Endothelial cell of umbilical vein (primary cell): Measurements from ENCODE around the gene NSUN7. TPM values are rescaled to one million over a fixed set of nuclear protein-coding genes. Genes with fewer than 3 reads are reported as not detected.

Experiments
- BruUV-seq: library from RNA; stranded (reverse); fragments of 400-500 nt; replicated peaks from 2 replicates; lab custom pipeline; 2021; lab: Mats Ljungman, UMichigan
- CTCF ChIA-PET: fragments of 300-600, 350-600 bp; sonication (Branson Sonifier 250); formaldehyde crosslinking; loops from one replicate; lab custom pipeline; 2021; ENCODE audit warnings: antibody characterized with exemption, inconsistent platforms; lab: Charles Lee
- POLR2A ChIA-PET: fragments of 300-600, 350-600 bp; sonication (Branson Sonifier 250); formaldehyde crosslinking; loops from one replicate; lab custom pipeline; 2021; ENCODE audit warnings: antibody characterized with exemption, inconsistent platforms; lab: Charles Lee
- DNase-seq: peaks from one replicate; pipeline ENCODE4 v3.0.0-alpha.2; 2011; ENCODE audit warnings: low read depth, low spot score
- FAIRE-seq: peaks from 2 replicates; lab custom pipeline; 2011; peaks lifted over from hg19 to GRCh38; lab: Jason Lieb, UNC
- H2AFZ ChIP-seq: 2 replicates; pipeline ENCODE4 v1.6.0; 2012; ENCODE audit warnings: low read depth, low read length, control low read depth, inconsistent platforms
- H3K27ac ChIP-seq: 2 replicates; pipeline ENCODE4 v1.5.1; 2011; ENCODE audit warnings: low read depth, mild to moderate bottlenecking, control low read depth, low read length, moderate library complexity; ENCODE audit not compliant: insufficient read depth
- H3K27me3 ChIP-seq, 2 experiments: 2 replicates each; pipeline versions ENCODE4 v1.6.0 to v1.6.1; 2011; ENCODE audit warnings: low read length in 2 of 2, mixed read lengths in 1 of 2; ENCODE audit not compliant: control insufficient read depth in 2 of 2, insufficient read depth in 2 of 2
- H3K36me3 ChIP-seq, 2 experiments: 2 replicates in 1 of 2; 3 replicates in 1 of 2; pipeline ENCODE4 v1.5.1; 2011; ENCODE audit warnings: low read length in 2 of 2, mild to moderate bottlenecking in 1 of 2, moderate library complexity in 1 of 2; ENCODE audit not compliant: control insufficient read depth in 2 of 2, insufficient read depth in 2 of 2; ENCODE audit errors: extremely low read depth in 1 of 2
- H3K4me1 ChIP-seq: 3 replicates; pipeline ENCODE4 v1.5.1; 2011; ENCODE audit warnings: mild to moderate bottlenecking, low read length; ENCODE audit not compliant: control insufficient read depth, insufficient read depth; ENCODE audit errors: extremely low read depth
- H3K4me2 ChIP-seq: 2 replicates; pipeline ENCODE4 v1.6.1; 2011; ENCODE audit warnings: low read length, control low read depth, mixed read lengths; ENCODE audit not compliant: insufficient read depth
- H3K4me3 ChIP-seq, 3 experiments: fragments of 200-600 bp in 1 of 3; sonication (generic), shearing (Covaris generic) in 1 of 3; replicated peaks in 1 of 3; 2 replicates each; pipeline ENCODE4 v1.5.1; 2011 to 2016; ENCODE audit warnings: control low read depth in 3 of 3, low read length in 3 of 3, mild to moderate bottlenecking in 2 of 3, inconsistent platforms in 1 of 3, low read depth in 1 of 3, moderate library complexity in 1 of 3; ENCODE audit not compliant: insufficient read depth in 1 of 3
- H3K79me2 ChIP-seq: 2 replicates; pipeline ENCODE4 v1.6.0; 2012; ENCODE audit warnings: low read length, inconsistent platforms; ENCODE audit not compliant: control insufficient read depth, insufficient read depth
- H3K9ac ChIP-seq: replicated peaks from 2 replicates; pipeline ENCODE3; 2011; ENCODE audit warnings: low read length, control low read depth; ENCODE audit not compliant: insufficient read depth; ENCODE audit errors: extremely low read depth
- H3K9me1 ChIP-seq: replicated peaks from 3 replicates; pipeline ENCODE4 v1.6.0; 2011; ENCODE audit warnings: mild to moderate bottlenecking, low read length; ENCODE audit not compliant: control insufficient read depth, insufficient read depth; ENCODE audit errors: extremely low read depth
- H3K9me3 ChIP-seq: replicated peaks from 2 replicates; pipeline ENCODE4 v1.5.1; 2012; ENCODE audit warnings: low read length, inconsistent platforms; ENCODE audit not compliant: control insufficient read depth, insufficient read depth
- H4K20me1 ChIP-seq: replicated peaks from 2 replicates; pipeline ENCODE3; 2011; ENCODE audit warnings: mild to moderate bottlenecking, low read length; ENCODE audit not compliant: control insufficient read depth, insufficient read depth; ENCODE audit errors: extremely low read depth
- EZH2 ChIP-seq: IDR thresholded peaks from 2 replicates; pipeline ENCODE4 v1.6.1; 2012; ENCODE audit warnings: borderline replicate concordance, low read depth, mild to moderate bottlenecking, moderate library complexity, low read length, inconsistent platforms; ENCODE audit not compliant: severe bottlenecking
- FOS ChIP-seq: IDR thresholded peaks from 2 replicates; pipeline ENCODE4 v1.6.1; 2011; ENCODE audit warnings: mild to moderate bottlenecking, low read length, moderate library complexity, borderline replicate concordance; ENCODE audit not compliant: insufficient read depth
- GATA2 ChIP-seq: IDR thresholded peaks from 2 replicates; pipeline ENCODE4 v1.7.0; 2011; ENCODE audit warnings: low read depth, mild to moderate bottlenecking, moderate library complexity, mixed read lengths, low read length; ENCODE audit not compliant: insufficient read length, insufficient read depth
- JUN ChIP-seq: IDR thresholded peaks from 2 replicates; pipeline ENCODE4 v1.6.1; 2011; ENCODE audit warnings: borderline replicate concordance, low read depth; ENCODE audit not compliant: insufficient read length, insufficient read depth
- MYC ChIP-seq: IDR thresholded peaks from one replicate; pipeline ENCODE4 v1.6.1; 2011; ENCODE audit warnings: mild to moderate bottlenecking, low read depth, low read length
- POLR2A ChIP-seq: IDR thresholded peaks from 2 replicates; pipeline ENCODE4 v1.6.1; 2012; ENCODE audit warnings: low read depth, mild to moderate bottlenecking, control low read depth, low read length
- POLR2AphosphoS5 ChIP-seq: IDR thresholded peaks from 2 replicates; pipeline ENCODE4 v1.6.1; 2012; ENCODE audit warnings: low read depth, mild to moderate bottlenecking, control low read depth, low read length, moderate library complexity; ENCODE audit not compliant: insufficient read depth
- dilution Hi-C: fragments of 300-500 bp; cut with MboI; formaldehyde crosslinking; loops from one replicate; pipeline ENCODE4 v1.15.0; 2019; ENCODE audit warnings: low sequenced_read_pairs; ENCODE audit not compliant: extremely low pct_ligation_motif_present
- intact Hi-C: fragments of 100-400 bp; cut with micrococcal nuclease; formaldehyde crosslinking; loops from one replicate; pipeline ENCODE4 v1.10.0; 2022
- polyA plus RNA-seq, 4 experiments: library from polyadenylated mRNA; depleted of rRNA in 3 of 4; stranded (reverse) in 3 of 4; unstranded in 1 of 4; fragments of >200 nt; gene quantifications; 2 replicates each; pipeline versions ENCODE4 v1.2.1 to v1.2.3, GENCODE V29; 2011 to 2012; ENCODE audit warnings: missing spikeins in 1 of 4
- total RNA-seq: library from RNA; stranded (reverse); gene quantifications from 2 replicates; pipeline ENCODE4 v1.2.3, GENCODE V29; 2021
- TF ChIP-seq, protein P1 (sequence below): IDR thresholded peaks from 2 replicates; pipeline ENCODE4 v1.6.1; 2011; ENCODE audit not compliant: insufficient read depth, insufficient read length
- TF ChIP-seq, protein P2 (sequence below), 2 donors: IDR thresholded peaks; 1 replicate in 1 of 2; 2 replicates in 1 of 2; pipeline ENCODE4 v1.5.1; 2011; ENCODE audit warnings: low read length in 2 of 2, mild to moderate bottlenecking in 2 of 2, moderate library complexity in 2 of 2, control low read depth in 1 of 2, inconsistent platforms in 1 of 2, low read depth in 1 of 2; ENCODE audit not compliant: insufficient read depth in 1 of 2; ENCODE audit errors: extremely low read depth in 1 of 2

The NSUN7 gene
- total and polyA plus RNA-seq, 2 donors (not counting 3 experiments of a cell fraction or from before 2014, with no cell fraction given) = 0.03 to 0.20 TPM

DNA sequence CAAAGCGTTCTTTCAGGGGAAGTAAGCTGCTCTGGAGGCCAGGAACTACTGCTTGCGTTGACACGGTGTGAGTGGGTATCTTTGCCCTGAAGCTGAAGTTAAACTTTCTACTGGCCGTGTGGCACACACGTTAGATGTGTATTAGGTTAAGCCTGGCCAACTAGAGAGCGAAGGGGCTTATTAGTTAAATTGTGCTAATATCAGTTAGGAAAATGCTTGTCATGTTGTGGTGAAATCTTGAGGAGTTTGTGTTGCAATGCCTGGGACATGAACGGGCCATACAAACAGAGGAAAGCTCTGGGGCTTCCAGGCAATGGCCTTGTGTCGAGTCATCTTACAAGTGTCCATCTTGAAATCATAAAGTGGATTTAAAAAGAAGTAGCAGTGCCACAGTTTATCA, 62.6 kb downstream of the NSUN7 start:
- no peaks in the 10 kb centered on the region for H4K20me1 ChIP-seq
- no peak overlapping the region for H3K9ac ChIP-seq
- TF ChIP-seq POLR2AphosphoS5 = no peak
- no peak for TF ChIP-seq MYC
- TF ChIP-seq, protein P1, sequence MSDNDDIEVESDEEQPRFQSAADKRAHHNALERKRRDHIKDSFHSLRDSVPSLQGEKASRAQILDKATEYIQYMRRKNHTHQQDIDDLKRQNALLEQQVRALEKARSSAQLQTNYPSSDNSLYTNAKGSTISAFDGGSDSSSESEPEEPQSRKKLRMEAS = no peak
- TF ChIP-seq POLR2A = no peak
- no peak for TF ChIP-seq GATA2
- no peak for TF ChIP-seq FOS
- no peak for TF ChIP-seq JUN
- no peak for TF ChIP-seq EZH2
- TF ChIP-seq, protein P2, sequence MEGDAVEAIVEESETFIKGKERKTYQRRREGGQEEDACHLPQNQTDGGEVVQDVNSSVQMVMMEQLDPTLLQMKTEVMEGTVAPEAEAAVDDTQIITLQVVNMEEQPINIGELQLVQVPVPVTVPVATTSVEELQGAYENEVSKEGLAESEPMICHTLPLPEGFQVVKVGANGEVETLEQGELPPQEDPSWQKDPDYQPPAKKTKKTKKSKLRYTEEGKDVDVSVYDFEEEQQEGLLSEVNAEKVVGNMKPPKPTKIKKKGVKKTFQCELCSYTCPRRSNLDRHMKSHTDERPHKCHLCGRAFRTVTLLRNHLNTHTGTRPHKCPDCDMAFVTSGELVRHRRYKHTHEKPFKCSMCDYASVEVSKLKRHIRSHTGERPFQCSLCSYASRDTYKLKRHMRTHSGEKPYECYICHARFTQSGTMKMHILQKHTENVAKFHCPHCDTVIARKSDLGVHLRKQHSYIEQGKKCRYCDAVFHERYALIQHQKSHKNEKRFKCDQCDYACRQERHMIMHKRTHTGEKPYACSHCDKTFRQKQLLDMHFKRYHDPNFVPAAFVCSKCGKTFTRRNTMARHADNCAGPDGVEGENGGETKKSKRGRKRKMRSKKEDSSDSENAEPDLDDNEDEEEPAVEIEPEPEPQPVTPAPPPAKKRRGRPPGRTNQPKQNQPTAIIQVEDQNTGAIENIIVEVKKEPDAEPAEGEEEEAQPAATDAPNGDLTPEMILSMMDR (IDR thresholded peaks at IDR 0.05; ENCODE audit: extremely low read depth in 1 of 2, insufficient read depth in 1 of 2, low read depth in 1 of 2, low read length in 2 of 2) = no peak
- H3K79me2 ChIP-seq = no peaks in the 10 kb centered on the region
- H3K27me3 ChIP-seq = no peaks in the 10 kb centered on the region
- CTCF ChIA-PET = interaction anchor here (1.1 kb wide), 1 partner anchor 29 kb away, joined by 3 read pairs; no protein-coding TSS in a partner anchor
- FAIRE-seq (no peak), DNase-seq (no peak)
- H3K4me3 ChIP-seq = no peak overlapping the region
- H3K9me3 ChIP-seq = no peaks in the 10 kb centered on the region
- POLR2A ChIA-PET = no interaction called here
- H3K27ac ChIP-seq = peak overlapping the region; percentile 60
- dilution Hi-C loops = no loop called here
- intact Hi-C loops = no loop called here
- H3K4me1 ChIP-seq = peaks cover 7% of the 10 kb centered on the region
- no peak overlapping the region for H3K4me2 ChIP-seq
- H2AFZ ChIP-seq = no peak overlapping the region
- TSS peak; percentile 97 for BruUV-seq
- H3K36me3 ChIP-seq = peaks cover 13 to 22% of the 10 kb centered on the region in 2 experiments
- H3K9me1 ChIP-seq = no peaks in the 10 kb centered on the region
